PC-9 (cell line): ENCODE measurements around the gene FGFR2.

Experiments
- EZH2 ChIP-seq: fragments of 200-600 bp; sonication (generic); IDR thresholded peaks from 2 replicates; pipeline ENCODE4 v1.8.0; 2017; ENCODE audit warnings: antibody characterized with exemption, low read depth
- TF ChIP-seq, protein P1 (sequence below): fragments of 200-600 bp; sonication (generic); conservative IDR thresholded peaks from 2 replicates; pipeline ENCODE4 v1.6.1; 2017; ENCODE audit warnings: mixed run types, antibody characterized with exemption, mild to moderate bottlenecking, moderate library complexity

DNA sequence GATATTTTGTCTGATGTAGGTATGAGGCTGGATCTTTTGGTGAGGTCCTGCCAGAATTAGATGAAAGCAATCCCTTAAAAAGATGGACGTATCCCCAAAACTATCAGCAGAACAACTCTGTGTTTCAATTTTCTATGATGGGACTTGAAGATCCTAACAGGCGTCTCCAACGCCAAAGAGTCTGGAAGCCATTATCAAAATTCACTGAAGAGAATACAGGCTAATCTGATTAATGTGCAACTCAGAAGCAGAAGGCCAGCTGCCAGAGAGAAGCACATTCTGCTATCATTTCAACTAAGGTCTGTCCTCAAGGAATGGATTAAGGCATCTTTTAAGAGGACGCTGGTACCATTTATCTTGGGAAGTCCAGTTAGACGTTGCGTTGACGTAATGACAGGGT lies 119.7 kb downstream of the FGFR2 start:
- TF ChIP-seq, protein P1, sequence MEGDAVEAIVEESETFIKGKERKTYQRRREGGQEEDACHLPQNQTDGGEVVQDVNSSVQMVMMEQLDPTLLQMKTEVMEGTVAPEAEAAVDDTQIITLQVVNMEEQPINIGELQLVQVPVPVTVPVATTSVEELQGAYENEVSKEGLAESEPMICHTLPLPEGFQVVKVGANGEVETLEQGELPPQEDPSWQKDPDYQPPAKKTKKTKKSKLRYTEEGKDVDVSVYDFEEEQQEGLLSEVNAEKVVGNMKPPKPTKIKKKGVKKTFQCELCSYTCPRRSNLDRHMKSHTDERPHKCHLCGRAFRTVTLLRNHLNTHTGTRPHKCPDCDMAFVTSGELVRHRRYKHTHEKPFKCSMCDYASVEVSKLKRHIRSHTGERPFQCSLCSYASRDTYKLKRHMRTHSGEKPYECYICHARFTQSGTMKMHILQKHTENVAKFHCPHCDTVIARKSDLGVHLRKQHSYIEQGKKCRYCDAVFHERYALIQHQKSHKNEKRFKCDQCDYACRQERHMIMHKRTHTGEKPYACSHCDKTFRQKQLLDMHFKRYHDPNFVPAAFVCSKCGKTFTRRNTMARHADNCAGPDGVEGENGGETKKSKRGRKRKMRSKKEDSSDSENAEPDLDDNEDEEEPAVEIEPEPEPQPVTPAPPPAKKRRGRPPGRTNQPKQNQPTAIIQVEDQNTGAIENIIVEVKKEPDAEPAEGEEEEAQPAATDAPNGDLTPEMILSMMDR = no peak
- TF ChIP-seq EZH2 = no peak
